ENCODE measurements around the gene NUB1.

DNA sequence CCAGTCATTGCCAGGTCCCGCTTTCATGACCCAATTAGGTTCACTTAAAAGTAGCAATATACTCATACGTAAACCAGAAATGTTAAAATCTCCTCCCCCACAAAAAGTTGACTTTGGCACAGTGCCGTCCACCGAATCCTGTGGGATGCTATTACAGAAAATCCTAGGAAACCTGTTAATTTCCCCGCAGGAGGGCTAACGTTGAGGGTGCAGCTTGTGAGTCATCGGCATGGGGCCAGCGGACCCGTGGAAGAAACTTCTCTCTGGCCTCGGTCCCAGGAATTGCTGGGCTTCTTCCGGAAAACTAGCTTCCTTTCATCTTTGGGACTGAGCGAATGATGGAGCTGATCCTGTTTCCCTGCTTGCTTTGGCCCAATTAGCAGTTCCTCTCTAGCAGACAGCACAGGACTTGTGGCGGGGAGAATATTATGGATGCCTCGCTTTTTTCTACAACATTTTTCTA, 84.9 kb downstream of the NUB1 start:
- TF ChIP-seq, protein P1, sequence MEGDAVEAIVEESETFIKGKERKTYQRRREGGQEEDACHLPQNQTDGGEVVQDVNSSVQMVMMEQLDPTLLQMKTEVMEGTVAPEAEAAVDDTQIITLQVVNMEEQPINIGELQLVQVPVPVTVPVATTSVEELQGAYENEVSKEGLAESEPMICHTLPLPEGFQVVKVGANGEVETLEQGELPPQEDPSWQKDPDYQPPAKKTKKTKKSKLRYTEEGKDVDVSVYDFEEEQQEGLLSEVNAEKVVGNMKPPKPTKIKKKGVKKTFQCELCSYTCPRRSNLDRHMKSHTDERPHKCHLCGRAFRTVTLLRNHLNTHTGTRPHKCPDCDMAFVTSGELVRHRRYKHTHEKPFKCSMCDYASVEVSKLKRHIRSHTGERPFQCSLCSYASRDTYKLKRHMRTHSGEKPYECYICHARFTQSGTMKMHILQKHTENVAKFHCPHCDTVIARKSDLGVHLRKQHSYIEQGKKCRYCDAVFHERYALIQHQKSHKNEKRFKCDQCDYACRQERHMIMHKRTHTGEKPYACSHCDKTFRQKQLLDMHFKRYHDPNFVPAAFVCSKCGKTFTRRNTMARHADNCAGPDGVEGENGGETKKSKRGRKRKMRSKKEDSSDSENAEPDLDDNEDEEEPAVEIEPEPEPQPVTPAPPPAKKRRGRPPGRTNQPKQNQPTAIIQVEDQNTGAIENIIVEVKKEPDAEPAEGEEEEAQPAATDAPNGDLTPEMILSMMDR (IDR thresholded peaks at IDR 0.05; ENCODE audit: insufficient read depth, low read depth, low read length), result no peak
- TF ChIP-seq EZH2 (IDR thresholded peaks at IDR 0.05; ENCODE audit: insufficient read depth, low read length), result no peak

Measured in astrocyte (in vitro differentiated cells and primary cell).